ENCODE measurements around the gene FSIP2.

The FSIP2 gene, protein sequence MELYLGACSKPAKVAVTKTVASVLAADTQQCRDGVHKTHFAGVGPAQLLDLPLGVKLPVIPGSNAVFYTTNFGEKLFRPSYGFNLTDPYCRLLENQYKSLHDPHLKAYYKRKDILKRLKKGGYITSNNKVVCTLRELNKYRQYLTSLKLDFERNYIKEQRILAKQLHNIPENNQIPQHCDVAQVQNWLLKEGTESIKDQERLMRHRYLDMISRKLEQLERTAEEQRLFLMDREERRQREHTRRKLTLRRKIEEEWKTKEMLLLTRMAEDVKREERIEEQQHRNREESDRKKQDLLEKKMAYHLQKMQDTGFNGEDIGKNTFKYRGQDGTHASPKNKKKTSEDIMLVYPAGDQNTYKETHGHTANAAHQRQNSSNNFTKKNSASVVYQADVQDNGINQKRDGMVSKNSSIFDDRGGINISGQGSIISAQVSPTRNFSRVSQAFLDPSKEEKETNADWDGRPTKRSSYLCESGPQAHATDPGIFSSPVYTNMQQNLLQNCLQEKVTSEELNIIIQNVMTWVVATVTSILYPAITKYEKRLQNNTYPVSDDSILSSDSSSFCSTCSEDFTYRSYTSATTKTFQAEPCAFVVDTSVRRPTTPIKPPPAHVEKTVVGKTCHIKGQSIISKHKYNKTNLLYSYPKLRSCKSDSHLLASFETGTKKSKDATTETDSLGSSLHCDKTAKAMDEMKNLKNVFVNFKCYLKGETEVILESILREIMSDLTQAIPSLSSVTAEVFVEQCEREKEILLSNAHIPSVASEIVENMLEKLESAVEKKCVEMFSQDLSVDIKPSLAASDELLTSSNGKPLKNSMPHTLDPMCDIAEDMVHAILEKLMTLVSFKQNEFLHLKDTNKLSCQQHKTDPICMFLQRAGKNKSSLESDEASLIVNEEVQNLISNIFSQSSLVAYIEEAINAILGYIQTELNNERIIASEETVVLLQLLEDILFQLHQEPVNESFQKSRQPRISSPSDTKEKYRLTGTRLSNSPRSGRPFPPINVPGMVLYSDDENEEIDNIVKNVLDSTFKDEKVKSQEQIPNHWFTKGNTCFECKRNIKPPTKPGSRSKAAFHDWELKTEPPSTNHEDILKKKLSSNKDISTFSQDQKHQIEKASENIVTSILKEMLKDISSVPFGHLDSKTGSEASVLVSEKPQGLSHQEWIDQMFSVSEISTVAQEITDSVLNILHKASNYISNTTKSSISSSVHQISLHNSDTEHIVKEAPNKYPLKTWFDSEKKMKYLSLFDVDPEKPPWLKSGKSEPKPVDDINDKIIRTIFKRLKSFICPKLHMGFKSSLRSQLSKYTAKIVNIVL (N-terminal part only)

GRCh38 chr2:185738679-185739472 is at the start of gene FSIP2:
Gene FSIP2, plus strand, starts transcription at chr2:185738804. Its CDS starts 91 bp downstream, at chr2:185738895.
- DNase-seq (ENCODE audit: low read depth), result peak; percentile 63

DNA sequence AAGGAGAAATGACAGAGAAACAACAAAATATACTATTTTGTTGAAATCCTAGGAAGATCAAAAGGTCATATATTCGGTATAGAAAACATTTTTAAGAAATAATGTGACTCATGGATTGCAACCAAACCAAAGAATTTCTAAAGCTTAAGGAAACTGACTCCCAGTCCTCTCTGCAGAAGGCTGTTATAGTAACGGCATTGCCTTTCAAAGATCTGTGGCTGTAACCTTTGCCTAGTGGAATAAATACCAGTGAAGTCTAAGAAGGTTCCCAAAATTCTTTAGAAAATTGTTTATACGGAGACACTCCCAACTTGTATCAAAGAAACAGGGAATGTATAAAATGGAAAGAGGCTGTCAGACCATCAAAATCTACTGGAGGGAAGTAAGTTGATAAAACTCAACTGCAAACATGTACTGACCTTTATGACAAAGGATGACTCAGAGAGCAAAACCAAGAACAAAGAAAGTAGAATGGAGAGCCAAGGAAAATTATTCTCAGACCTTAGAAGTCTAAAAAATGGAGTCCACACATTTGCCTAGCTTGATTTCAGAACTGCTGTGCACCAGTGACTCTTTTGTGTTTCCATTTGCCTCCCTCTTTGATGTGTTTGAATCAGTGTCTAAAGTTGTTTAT is 48.6 kb upstream of the FSIP2 start:
- DNase-seq (ENCODE audit: low read depth), result peak; percentile 64

GRCh38 chr2:185695711-185696235 is 42.8 kb upstream of the FSIP2 start:
- DNase-seq (ENCODE audit: low read depth), result no peak

- DNase-seq (ENCODE audit: low read depth), result no peak
Measured at GRCh38 chr2:185700883-185701282, 37.7 kb upstream of the FSIP2 start.

DNA sequence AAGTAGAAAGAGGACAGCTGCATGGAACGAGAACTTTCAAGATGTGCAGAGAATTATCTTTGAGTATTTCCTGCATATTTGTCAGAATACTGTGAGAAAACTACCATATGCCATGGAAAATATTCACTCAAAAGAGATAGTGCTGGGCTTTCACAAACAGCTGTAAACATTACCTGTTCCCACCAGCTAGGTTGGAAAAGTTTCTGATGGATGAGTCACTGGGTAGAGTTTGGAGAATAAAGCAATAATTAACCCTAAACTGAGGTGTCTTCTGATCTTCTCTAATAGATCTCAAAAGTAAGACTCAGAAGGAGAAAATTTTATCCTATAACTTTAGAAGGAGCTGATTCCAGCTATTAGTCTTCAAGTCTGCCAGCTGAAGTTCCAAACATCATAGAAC is 3.9 kb upstream of the FSIP2 start:
- DNase-seq (ENCODE audit: low read depth), result peak; percentile 9

GRCh38 chr2:185736210-185736609 is 2.4 kb upstream of the FSIP2 start:
- DNase-seq (ENCODE audit: low read depth), result no peak

DNA sequence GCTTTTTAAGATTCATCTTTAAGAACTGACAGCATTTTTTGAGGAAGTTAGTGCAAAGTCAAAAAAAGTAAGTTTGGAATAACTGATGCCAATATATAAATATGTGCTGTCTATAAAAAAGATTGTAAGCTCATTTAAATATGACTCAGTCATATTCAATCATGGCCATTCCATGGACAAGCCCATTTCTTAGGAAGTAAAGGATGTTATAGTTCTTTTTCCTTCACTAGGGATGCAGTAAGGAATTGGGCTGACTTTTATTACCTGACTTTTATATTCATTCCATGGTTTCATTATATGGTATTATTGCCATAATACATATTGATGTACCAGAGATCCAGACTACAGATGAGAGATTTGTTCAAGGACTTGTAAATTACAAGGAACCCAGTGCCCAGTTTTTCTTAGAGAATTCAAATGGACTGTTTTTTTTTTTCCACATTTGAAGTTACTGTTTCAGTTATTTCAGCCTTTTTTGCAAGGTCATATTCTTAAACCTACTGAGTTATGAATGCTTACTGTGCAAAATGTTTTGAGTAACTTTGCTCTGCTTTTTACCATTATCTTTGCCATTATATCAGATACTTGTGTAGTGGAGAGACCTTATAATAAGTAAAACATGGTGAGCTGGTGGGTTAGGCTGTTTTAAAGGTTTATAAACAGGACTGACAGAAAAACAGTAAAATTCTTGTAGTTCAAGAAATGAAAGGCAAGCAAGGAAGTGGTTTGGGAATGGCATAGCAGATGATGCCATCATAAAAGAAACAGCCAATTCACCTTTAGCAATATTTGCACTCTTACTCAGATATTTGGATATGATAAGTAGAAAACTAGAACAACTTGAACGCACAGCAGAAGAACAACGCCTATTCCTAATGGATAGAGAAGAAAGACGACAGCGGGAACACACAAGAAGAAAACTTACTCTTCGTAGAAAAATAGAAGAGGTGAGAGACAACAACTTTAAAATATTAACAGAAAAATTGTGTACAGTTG is 7.6 kb downstream of the FSIP2 start:
- DNase-seq (ENCODE audit: low read depth), result no peak

DNA sequence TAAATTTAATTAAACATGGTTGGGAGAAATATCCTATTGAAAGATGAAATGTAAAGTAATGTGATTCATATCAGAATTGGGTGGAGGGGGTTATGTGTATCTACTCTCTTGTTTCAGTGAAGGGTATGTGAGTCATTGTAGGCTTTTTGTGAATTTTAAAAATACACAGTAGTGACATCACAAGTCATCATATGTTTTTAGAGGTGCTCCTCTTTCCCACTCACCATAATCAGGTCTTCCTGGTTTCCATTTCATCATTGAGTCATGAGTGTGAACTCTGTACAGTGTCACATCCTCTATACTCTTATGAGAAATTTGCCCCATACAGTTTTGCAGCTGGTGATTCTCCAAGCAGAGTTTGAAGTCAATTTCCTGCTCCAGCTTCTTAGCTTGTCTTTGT is 18.8 kb downstream of the FSIP2 start:
- DNase-seq (ENCODE audit: low read depth), result no peak

- no peak for DNase-seq (ENCODE audit: low read depth)
Measured at GRCh38 chr2:185771396-185771795, 32.8 kb downstream of the FSIP2 start.

GRCh38 chr2:185780890-185781289 is 42.3 kb downstream of the FSIP2 start:
- peak; percentile 91 for DNase-seq (ENCODE audit: low read depth)

DNA sequence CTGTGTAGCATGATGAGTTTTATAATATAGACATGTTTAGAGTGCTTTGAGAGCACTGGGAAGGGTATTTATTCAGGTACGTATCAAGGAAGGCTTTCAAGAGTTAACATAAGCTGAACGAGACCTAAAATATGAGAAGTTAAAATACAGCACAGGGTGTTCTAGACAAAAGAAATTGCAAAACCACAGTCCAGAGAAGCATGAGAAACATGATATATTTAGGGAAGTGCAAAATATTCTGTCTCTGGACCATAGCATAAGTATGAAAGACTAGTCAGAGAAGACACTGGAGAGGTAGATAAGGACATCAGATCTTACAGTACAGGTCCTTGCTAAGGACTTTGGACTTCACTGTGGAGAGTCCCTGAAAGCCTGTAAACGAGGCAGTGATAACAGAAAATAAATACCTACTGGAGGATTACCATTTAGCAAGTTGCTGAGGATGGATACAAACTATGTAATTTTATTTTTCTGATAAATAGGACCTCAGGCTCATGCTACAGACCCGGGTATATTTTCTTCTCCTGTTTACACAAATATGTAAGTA is 43.7 kb downstream of the FSIP2 start:
- peak; percentile 47 for DNase-seq (ENCODE audit: low read depth)

- DNase-seq (ENCODE audit: low read depth), result no peak
Measured at GRCh38 chr2:185785156-185785555, 46.6 kb downstream of the FSIP2 start.

GRCh38 chr2:185785851-185786473 is 47.4 kb downstream of the FSIP2 start:
- no peak for DNase-seq (ENCODE audit: low read depth)

- peak; percentile 45 for DNase-seq (ENCODE audit: low read depth)
Measured at GRCh38 chr2:185787227-185788145, 48.9 kb downstream of the FSIP2 start.

DNA sequence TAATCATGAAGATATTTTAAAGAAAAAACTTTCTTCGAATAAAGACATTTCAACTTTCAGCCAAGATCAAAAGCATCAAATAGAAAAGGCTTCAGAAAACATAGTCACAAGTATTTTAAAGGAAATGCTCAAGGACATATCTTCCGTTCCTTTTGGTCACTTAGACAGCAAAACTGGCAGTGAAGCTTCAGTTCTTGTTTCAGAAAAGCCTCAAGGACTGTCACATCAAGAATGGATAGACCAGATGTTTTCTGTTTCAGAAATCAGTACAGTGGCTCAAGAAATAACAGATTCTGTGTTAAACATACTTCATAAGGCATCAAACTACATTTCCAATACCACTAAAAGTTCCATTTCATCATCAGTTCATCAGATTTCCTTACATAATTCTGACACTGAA is 51.8 kb downstream of the FSIP2 start:
- DNase-seq (ENCODE audit: low read depth), result no peak

DNA sequence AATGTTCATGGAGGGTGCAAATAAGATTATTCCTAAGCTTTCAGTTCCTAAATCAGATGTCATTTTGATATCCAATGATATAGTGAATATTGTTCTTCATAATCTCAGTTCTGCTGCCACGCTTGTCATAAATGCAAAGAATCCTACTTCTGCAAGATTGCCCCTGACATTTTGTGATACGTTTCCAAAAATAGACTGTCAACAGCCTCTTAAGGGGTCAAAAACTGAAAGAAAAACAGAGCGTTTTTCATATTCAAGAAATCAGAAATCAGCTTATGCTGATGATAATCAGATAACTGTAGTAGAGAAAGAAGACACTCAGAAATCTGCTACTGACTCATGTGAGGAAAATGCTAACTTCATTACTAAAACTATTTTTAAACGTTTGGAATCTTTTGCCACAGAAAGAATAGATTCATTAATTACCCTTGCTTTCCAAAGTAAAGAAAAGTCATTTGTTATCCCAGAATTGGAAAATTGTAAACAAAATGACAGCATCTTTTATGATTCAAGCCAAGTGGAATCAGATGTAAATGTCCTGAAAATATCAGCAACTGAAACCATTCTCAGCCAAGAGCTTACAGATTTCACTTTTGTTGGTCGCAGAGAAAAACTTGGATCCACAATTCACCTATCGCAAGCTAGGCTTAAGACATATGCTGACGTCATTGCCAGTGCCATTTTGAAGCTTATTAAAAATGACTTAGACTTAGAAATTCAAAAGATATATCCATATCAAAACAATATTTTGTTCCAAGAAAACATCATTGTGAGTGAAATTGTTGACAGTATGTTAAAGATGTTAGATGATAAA is 55.1 kb downstream of the FSIP2 start:
- DNase-seq (ENCODE audit: low read depth), result no peak

DNA sequence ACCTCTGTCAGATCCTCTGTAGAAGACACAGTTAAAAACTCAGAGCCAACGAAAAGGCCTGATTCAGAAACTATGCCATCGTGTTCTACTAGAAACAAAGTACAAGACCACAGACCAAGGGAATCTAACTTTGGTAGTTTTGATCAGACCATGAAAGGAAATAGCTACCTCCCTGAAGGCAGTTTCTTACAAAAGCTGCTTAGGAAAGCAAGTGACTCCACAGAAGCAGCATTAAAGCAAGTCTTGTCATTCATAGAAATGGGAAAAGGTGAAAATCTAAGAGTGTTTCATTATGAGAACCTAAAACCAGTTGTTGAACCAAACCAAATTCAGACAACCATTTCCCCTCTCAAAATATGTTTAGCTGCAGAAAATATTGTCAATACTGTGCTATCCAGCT is 58.2 kb downstream of the FSIP2 start:
- no peak for DNase-seq (ENCODE audit: low read depth)

Data from amniotic epithelial cell (primary cell).